ENCODE data around the gene ACTL7A.

Gene ACTL7A

GRCh38 chr9:108876425-108876824, 14.4 kb downstream of the ACTL7A start:
- no peak for ATAC-seq
- TF ChIP-seq ZNF565 (CRISPR knock-in tag; conservative IDR thresholded peaks at IDR 0.05; ENCODE audit: low read depth) (no peak), CSRNP3 (CRISPR knock-in tag; IDR thresholded peaks at IDR 0.05) (no peak), ZFP30 (CRISPR knock-in tag; IDR thresholded peaks at IDR 0.05) (no peak), CREB5 (CRISPR knock-in tag; IDR thresholded peaks at IDR 0.05; ENCODE audit: low read depth) (no peak), ZNF70 (CRISPR knock-in tag; IDR thresholded peaks at IDR 0.05) (no peak), ZFP3 (CRISPR knock-in tag; IDR thresholded peaks at IDR 0.05) (no peak)

GRCh38 chr9:108877524-108877923, 15.5 kb downstream of the ACTL7A start:
- TF ChIP-seq ZFP3 (CRISPR knock-in tag; IDR thresholded peaks at IDR 0.05) (no peak), CSDC2 (CRISPR knock-in tag; IDR thresholded peaks at IDR 0.05) (no peak), ZFP30 (CRISPR knock-in tag; IDR thresholded peaks at IDR 0.05) (no peak), ARNTL (CRISPR knock-in tag; IDR thresholded peaks at IDR 0.05; ENCODE audit: borderline replicate concordance, low read depth) (no peak), ZNF565 (CRISPR knock-in tag; conservative IDR thresholded peaks at IDR 0.05; ENCODE audit: low read depth) (no peak), TSHZ2 (CRISPR knock-in tag; IDR thresholded peaks at IDR 0.05) (no peak), RARB (CRISPR knock-in tag; IDR thresholded peaks at IDR 0.05) (no peak), PATZ1 (CRISPR knock-in tag; IDR thresholded peaks at IDR 0.05; ENCODE audit: borderline replicate concordance) (no peak), ZNF70 (CRISPR knock-in tag; IDR thresholded peaks at IDR 0.05) (no peak), ZNF8 (CRISPR knock-in tag; IDR thresholded peaks at IDR 0.05) (no peak), ISL1 (CRISPR knock-in tag; IDR thresholded peaks at IDR 0.05) (no peak), GLIS3 (CRISPR knock-in tag; IDR thresholded peaks at IDR 0.05) (no peak), ESRRG (CRISPR knock-in tag; IDR thresholded peaks at IDR 0.05) (no peak), ZC3H10 (CRISPR knock-in tag; IDR thresholded peaks at IDR 0.05) (no peak), SNAI2 (CRISPR knock-in tag; IDR thresholded peaks at IDR 0.05) (no peak)
- no peak for ATAC-seq

DNA sequence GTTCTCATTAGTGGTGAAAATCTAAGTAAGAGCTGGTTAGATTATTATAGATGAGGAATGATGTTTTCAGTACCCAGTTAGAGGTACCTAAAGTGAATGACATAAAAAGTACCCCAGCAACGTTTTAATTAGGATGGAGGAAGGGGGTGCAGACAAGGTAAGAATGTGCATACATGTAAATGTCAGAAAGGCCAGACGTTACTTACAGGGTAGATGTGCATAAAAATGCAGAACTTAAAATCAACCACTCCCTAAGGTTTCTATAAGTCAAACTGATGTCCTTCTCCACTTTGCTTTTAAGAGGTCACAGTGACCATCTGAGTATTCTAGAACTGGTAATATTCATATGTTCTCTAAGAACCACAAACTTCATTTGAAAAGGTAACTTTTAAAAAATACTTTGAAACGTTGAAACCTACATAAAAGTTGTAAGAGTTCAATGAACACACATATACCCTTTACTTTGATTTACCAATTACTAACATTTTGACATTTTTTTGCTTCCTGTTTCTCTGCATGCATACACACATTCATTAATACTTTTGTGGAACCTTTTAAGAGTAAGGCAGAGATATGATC, 18.8 kb downstream of the ACTL7A start:
- no peak for ATAC-seq

More for the DNA sequence above, 18.8 kb downstream of the ACTL7A start:
- TF ChIP-seq ZNF70 (CRISPR knock-in tag; IDR thresholded peaks at IDR 0.05) (no peak), SNAI2 (CRISPR knock-in tag; IDR thresholded peaks at IDR 0.05) (no peak), CREB5 (CRISPR knock-in tag; IDR thresholded peaks at IDR 0.05; ENCODE audit: low read depth) (no peak), CSRNP3 (CRISPR knock-in tag; IDR thresholded peaks at IDR 0.05) (no peak), TOX (CRISPR knock-in tag; IDR thresholded peaks at IDR 0.05; ENCODE audit: borderline replicate concordance) (no peak), ESRRG (CRISPR knock-in tag; IDR thresholded peaks at IDR 0.05) (no peak), ZC3H10 (CRISPR knock-in tag; IDR thresholded peaks at IDR 0.05) (no peak), TSHZ2 (CRISPR knock-in tag; IDR thresholded peaks at IDR 0.05) (no peak), ZNF565 (CRISPR knock-in tag; conservative IDR thresholded peaks at IDR 0.05; ENCODE audit: low read depth) (no peak), GLIS3 (CRISPR knock-in tag; IDR thresholded peaks at IDR 0.05) (no peak)
- TF ChIP-seq, protein P1, sequence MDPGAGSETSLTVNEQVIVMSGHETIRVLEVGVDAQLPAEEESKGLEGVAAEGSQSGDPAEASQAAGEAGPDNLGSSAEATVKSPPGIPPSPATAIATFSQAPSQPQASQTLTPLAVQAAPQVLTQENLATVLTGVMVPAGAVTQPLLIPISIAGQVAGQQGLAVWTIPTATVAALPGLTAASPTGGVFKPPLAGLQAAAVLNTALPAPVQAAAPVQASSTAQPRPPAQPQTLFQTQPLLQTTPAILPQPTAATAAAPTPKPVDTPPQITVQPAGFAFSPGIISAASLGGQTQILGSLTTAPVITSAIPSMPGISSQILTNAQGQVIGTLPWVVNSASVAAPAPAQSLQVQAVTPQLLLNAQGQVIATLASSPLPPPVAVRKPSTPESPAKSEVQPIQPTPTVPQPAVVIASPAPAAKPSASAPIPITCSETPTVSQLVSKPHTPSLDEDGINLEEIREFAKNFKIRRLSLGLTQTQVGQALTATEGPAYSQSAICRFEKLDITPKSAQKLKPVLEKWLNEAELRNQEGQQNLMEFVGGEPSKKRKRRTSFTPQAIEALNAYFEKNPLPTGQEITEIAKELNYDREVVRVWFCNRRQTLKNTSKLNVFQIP (CRISPR knock-in tag; IDR thresholded peaks at IDR 0.05; ENCODE audit: borderline replicate concordance, low read depth), result no peak

Measured in SK-N-SH treated with all-trans-retinoic acid at 6 μM for 48 hours (cell line).